GM12864 (cell line): ENCODE data around the gene HERPUD2.

ENCODE experiments used
- DNase-seq: peaks from one replicate; pipeline ENCODE4 v3.0.0-alpha.2; 2011; ENCODE audit warnings: low read depth
- H3K4me3 ChIP-seq: 2 replicates; pipeline ENCODE4 v1.5.1; 2011; ENCODE audit warnings: mild to moderate bottlenecking, low read depth, low read length, control low read depth
- TF ChIP-seq, protein P1 (sequence below): IDR thresholded peaks from 2 replicates; pipeline ENCODE4 v1.5.1; 2011; ENCODE audit warnings: low read depth, mild to moderate bottlenecking, moderate library complexity, low read length, control low read depth, inconsistent platforms; ENCODE audit errors: missing control alignments

The HERPUD2 gene

DNA sequence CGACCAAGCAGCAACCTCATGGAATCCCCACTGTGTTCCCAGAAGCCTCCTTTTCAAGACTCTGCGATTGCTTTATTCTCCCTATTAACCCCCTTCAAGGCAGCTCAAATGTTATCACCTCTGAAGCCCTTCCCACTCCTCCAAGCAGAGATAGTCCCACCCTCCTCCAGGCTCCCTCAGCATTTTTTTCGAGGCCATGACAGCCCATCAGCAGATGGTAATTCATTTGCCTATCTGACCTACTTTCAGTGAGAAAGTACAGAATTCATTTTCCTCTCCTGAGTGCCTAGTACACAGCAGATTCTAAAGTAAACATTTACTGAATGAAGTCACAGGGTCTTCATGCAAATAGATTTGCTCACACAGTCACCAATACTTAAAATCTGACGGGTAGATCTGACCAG lies 47.8 kb downstream of the HERPUD2 start:
- TF ChIP-seq, protein P1, sequence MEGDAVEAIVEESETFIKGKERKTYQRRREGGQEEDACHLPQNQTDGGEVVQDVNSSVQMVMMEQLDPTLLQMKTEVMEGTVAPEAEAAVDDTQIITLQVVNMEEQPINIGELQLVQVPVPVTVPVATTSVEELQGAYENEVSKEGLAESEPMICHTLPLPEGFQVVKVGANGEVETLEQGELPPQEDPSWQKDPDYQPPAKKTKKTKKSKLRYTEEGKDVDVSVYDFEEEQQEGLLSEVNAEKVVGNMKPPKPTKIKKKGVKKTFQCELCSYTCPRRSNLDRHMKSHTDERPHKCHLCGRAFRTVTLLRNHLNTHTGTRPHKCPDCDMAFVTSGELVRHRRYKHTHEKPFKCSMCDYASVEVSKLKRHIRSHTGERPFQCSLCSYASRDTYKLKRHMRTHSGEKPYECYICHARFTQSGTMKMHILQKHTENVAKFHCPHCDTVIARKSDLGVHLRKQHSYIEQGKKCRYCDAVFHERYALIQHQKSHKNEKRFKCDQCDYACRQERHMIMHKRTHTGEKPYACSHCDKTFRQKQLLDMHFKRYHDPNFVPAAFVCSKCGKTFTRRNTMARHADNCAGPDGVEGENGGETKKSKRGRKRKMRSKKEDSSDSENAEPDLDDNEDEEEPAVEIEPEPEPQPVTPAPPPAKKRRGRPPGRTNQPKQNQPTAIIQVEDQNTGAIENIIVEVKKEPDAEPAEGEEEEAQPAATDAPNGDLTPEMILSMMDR: no peak
- no peak for DNase-seq
- no peak overlapping the region for H3K4me3 ChIP-seq

DNA sequence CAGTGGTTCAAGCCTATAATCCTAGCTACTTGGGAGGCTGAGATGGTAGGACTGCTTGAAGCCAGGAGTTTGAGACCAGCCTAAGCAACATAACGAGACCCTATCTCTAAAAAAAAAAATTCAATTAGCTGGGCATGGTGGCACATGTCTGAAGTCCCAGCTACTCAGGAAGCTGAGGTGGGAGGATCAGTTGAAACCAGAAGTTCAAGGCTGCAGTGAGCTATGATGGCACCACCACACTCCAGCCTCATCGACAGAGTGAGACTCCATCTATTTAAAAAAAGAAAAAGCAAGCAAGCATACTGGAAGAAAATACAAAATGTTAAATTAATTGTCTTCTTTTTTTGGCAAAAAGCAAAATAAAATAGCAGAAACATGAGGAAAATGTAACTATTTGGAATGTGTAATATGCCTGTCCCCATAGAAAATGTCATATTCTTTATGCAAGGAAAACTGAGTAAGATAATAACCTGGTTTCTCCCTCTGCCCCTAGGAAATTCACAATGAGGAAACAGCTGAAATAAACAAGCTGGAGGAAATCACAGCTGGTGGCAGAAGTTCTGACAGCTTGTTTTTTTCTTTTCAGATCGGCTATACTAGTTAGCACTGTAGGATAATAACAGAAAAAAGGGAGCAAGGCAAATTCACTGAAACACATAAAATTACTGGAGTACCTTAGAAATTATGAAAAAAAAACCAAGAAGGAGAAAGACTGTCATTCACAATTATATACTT lies 48.5 kb downstream of the HERPUD2 start:
- TF ChIP-seq, protein P1: no peak
- no peak for DNase-seq
- no peak overlapping the region for H3K4me3 ChIP-seq

DNA sequence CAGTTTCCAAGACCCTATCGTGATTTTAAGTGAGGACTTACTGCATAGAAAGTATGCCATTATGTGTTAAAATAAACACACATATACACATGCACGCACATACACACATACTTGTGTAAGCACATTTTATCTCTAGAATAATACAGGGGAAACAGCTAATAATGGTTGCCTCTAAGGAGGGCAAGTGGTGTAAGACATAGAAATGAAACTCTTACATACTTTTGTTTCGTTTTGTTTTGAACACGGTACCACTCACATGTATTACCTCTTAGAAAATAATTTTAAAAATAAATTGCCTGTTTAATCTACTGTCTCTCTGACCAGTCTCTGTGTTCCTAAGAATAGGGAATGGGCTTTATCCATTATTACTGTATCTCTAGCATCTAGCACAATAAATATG lies 49.2 kb downstream of the HERPUD2 start:
- no peak for DNase-seq

GRCh38 chr7:35630024-35630972 lies 64.6 kb downstream of the HERPUD2 start:
- no peak overlapping the region for H3K4me3 ChIP-seq
- no peak for DNase-seq
- TF ChIP-seq, protein P1: no peak

More for the DNA sequence above, 49.2 kb downstream of the HERPUD2 start:
- TF ChIP-seq, protein P1: no peak
- no peak overlapping the region for H3K4me3 ChIP-seq

DNA sequence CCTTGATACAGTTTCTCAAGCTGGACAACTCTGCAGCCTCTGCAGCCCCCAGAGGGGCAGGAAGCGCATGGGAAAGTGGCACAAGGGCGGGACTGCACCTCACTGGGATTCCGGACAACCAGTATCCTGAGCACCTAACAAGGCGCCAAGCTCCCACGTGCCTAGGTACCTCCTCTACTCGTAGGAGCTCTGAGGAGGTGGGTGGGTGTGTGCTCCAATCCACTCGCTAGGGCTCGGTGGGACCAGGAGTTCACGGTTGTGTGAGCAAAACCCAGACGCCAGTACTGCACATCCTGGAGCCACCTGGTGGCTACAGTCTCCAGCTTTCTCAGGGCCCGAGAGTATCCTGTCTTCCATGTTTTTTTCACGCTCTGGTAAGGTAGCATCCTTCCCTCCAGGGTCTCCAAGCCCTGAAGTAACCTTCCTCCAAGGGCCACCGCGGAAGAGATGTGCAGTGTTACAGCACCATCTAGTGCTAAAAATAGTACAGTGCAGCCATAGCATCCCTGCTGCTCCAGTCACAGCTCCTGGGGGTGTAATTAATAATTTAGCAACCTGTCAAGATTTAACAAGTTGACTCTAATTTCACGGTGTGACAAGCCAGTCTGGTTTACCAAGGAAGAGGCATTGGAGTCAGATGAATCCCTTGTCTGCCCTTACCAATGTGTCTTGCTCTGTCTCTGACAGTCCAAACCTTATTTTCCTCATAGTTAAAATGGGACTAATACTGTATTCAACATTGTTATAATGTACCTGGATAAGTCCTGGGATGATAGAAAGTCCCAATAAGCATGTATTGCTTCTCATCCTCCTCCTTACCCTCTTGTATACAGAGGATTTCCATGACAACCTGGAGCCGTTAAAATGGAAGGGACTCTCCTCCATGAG lies 70.4 kb downstream of the HERPUD2 start:
- H3K4me3 ChIP-seq: no peak overlapping the region
- TF ChIP-seq, protein P1: peak; percentile 85
- no peak for DNase-seq

DNA sequence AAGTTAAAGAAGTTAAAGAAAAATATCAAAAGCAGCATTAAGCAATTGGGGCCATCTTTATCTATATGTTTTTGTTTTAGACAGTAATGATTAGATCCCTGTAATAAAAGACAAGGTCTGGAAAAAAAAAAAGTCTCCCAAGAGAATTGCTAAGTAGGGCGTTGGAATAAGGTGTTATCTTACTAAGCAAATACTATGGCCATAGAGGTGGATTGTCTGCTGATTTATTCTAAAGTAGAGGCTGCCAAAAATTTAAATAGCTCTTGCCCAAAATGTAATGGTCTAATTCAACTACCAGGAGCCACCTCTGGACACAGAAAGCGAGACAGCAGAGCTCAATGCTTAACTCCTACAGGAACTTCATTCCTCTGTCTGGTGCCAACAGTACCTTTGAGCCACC lies 71.6 kb downstream of the HERPUD2 start:
- TF ChIP-seq, protein P1: no peak
- no peak overlapping the region for H3K4me3 ChIP-seq
- DNase-seq: no peak
